GM18870 (cell line): ENCODE measurements around the gene PEX5L.
A peak's percentile ranks its signal among the peaks of the same experiment; 100 is the strongest.

Source experiments
- ATAC-seq: cut with Tn5 transposase; IDR thresholded peaks from one replicate; pipeline ENCODE4 v1.9.1; 2021; ENCODE audit warnings: moderate library complexity; ENCODE audit not compliant: unreplicated experiment

Gene PEX5L

GRCh38 chr3:179958143-179958542 lies 78.6 kb downstream of the PEX5L start:
- no peak for ATAC-seq

DNA sequence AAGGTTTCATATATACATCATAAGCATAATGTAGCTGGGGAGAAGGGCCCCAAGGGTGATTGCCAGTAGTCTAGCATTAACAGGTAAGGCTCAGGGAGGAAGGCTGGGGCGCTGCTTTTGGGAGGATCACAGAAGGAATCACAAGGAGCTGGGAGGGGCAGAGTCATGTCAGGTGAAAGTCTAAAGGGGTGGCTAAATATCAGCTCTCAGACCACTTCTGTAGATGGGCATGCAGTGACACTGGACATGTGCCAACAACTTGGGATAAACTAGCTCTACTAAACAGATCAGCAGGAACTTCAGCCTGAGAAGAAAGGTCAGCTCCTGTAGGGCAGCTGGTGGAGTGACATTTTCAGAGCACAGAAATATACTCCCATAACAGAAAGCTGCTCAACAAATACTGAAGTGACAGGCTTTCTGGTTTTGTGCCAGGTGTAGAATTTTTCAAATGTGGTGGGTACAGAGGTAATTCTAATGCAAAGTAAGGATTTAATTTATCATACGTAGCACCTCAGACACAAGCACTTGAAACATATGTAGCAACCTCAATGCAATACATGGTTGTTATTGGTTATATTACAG lies 79.4 kb downstream of the PEX5L start:
- no peak for ATAC-seq

DNA sequence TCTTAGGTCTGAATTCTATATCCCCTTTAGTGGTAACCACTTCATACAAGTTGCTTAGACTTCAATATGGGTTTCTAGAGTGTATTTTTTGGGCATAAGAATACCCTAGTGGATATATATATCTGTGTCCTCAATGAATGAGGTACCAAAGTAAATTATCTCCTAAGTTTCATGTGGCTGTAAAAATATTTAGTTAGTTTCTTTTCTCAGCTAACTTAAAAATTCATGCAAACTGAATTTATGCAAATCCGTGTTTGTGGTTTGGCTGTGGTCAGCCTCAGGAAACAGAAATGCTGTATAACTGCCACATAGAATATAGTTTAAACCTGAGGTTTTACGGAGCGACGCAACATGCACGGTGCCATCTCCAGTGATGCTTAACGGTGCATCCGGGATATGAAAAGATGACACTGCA lies 80.3 kb downstream of the PEX5L start:
- peak; percentile 94 for ATAC-seq

GRCh38 chr3:179955809-179956208 lies 80.9 kb downstream of the PEX5L start:
- no peak for ATAC-seq

DNA sequence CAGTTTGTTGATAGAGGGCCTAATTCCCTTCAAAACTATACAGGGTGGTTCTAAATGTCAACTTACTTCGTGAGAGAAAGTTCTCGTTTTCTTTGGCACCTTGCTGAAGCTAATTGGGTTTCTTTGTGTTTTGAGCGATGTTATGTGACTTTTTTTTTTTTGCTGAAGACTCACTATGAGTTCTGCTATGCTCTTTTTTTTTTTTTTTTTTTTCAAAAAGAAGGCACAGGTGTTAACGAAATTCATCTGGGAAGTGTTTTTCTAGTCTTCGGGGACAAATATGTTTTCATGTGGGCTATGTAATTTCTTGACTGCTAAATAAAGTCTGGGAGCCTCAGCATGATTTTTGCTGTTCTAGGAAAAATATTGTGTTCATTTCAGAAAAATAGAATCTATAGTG lies 81.5 kb downstream of the PEX5L start:
- ATAC-seq, result no peak

GRCh38 chr3:179953993-179954870 lies 82.5 kb downstream of the PEX5L start:
- ATAC-seq, result no peak

- ATAC-seq, result no peak
Observed at GRCh38 chr3:179950840-179951239, 85.9 kb downstream of the PEX5L start.

DNA sequence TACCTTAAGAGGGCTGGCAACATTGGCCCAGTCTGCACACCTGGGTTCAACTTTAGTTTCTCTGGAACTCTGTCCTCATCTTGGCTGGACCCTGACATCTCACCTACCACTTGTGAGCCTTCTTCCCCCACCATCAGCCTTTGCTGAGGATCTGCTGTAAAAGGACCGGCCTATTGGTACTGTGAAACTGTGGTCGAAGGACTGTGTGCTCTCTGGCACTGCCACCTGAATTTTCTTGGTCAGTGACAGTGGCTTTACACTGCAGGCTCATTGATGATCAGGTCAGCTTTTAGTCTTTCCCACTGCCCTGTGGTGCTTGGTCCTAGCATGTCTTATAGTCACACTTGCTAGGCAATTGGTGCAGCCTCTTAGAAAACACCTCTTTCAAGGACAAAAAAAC lies 86.9 kb downstream of the PEX5L start:
- peak; percentile 17 for ATAC-seq

- peak; percentile 72 for ATAC-seq
Observed at GRCh38 chr3:179949412-179949811, 87.3 kb downstream of the PEX5L start.

DNA sequence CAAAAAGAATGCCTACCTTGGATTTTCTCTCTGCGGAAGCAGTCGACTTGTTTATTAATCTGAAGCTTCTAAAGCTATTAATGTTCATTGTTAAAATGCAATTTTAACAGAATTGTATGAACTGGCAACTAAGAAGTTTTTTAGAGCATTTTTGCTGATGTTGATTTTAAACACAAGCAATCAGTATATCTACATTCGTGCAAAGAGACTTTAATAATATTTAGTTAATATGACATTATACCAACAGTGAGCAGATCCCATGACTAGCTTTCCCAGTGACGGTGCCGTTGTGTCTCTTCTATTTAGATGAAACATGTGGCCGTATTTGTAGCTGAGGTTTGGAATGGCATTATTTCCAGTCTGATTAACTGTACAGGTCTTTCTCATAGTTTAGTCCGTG lies 88.0 kb downstream of the PEX5L start:
- no peak for ATAC-seq

DNA sequence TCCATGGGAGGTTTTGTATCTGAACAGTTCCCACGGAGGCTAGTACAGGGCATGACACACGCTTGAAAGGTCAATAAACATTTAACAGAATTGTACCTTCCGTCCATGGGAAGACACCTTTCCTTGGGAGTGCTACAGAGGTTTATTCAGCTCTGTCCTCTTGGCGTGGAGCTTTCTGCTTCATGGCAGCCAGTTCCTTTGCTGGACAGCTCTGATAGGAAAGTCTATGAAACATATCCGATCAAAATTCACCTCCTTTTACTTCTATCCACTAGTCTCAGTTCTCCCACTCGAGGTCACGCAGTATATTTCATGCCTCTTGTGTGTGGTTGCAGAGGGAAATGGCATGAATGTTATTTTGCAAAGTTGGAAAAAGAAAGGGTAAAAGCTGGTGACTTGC lies 91.2 kb downstream of the PEX5L start:
- ATAC-seq, result no peak

DNA sequence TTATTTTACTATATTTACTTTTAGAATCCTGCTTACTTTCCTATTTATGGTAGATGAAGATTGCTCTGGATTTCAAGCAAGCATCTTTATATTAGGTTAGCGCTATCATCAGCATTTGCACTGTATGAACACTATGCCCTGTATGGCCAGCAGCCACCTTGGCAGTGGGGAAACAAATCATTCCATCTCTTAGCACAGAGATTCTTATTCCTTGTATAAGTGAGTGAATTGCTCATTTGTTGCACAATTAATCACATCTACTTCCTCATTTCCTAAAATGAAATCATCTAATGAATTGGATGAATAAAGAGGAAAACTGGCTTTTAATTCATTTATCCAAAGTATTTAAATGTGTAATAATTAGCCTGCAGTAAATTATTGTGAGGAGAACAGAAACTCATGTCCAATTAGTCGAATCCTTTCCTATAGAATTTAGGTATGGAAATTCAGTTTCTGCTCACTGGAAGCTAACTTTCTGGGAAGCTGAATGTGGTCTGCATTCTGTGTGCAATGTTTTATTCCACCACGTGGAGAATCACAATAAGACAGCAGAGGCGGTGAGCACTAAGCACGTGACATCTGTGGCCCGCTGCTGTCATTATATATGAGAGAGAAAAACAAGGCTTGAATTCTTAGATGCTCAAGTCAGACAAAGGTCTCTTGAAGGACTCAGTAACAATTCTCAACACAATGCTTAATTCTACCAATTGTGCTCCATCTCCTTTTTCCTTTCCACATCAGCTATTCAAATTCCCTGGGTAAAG lies 93.4 kb downstream of the PEX5L start:
- no peak for ATAC-seq

DNA sequence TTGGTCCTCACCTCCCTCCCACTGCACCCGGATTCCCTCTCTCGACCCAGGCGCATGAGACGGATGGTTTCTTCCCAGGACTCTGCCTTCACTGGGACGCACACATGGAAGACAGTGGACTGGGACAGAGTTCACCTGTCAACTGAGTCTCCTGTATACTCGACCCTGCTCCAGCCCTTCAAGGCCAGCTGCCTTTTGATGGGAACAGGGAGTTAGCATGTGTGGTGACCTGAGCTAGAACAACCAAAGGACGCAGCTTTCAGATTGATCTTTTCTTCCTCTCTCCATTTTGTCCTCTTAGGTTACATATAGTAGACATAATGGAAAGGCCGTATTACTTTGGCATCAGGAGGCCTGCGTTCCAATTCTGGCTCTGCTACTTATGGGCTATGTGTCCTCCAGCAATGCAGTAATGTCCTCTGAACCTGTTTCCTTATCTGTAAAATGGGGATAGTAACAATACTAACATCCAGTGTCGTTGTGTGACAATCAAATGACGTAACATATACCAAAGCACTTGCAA lies 94.1 kb downstream of the PEX5L start:
- peak; percentile 9 for ATAC-seq

DNA sequence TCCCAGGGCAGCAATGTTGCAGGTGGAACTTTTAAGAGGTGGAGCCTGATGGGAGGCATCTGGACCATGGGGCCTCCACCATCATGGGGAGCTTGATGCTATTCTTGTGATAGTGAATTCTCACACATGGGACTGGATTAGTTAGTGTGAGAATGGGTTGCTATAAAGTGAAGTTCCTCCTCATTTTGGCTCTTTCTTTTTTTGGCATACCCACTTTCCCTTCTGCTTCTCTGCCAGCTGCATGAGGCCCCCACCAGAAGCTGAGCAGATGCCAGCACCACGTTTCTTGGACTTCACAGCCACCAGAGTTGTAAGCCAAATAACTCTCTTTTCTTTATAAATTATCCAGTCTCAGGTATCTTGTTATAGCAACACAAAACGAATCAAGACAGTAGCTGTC lies 101.0 kb downstream of the PEX5L start:
- no peak for ATAC-seq

GRCh38 chr3:179933914-179934313 lies 102.8 kb downstream of the PEX5L start:
- no peak for ATAC-seq

DNA sequence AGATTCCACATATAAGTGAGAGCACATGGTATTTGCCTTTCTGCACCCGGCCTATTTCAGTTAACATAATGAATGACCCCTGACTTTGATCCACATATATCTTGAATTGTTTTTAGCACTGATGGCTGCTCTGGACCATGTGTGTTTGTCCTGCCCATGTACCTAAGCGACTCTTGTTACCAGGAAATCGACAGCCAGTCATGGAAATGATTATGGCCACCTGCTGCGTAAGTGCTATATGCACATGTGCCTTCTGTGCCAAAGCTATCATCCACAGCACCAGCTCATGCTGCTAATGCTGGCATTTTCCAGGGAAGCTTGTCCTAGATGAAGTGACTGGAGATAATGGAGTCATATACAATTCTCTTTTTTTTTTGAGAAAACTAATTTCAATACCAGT lies 103.7 kb downstream of the PEX5L start:
- no peak for ATAC-seq

DNA sequence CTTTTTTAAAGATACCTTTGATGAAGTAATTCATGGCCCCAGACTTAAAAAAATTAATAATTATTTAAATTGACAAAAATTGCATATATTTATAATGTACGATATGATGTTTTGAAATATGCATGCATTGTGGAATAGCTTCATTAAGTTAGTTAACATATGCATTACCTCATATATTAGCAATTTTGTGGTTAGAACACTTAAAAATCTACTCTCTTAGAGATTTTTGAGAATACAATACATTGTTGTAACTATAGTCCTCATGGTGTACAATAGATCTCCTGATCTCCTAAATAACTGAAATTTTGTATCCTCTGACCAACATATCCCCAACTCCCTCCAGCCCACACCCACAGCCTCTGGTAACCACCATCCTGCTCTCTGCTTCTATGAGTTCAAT lies 104.1 kb downstream of the PEX5L start:
- no peak for ATAC-seq

GRCh38 chr3:179929091-179929529 lies 107.6 kb downstream of the PEX5L start:
- ATAC-seq, result peak; percentile 50

GRCh38 chr3:179927191-179927590 lies 109.5 kb downstream of the PEX5L start:
- ATAC-seq, result no peak

DNA sequence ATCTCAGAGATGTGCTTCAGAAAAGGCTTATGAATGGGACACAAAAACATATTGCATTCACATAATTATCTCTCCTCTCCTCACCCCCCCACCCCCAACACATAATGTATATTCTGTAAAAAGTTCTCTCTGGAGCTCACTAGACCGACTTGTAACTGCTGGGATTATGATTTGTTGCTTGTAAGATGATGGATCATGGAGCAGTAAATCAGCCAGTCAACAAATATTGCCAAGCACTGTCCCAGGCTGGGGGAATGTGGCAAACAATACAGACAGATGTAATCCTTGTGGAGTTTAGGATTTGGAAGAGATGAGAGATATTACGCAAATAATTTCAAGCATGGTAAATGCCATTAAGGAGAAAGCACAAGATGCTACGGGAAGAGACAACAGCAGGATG lies 114.8 kb downstream of the PEX5L start:
- no peak for ATAC-seq

- peak; percentile 99 for ATAC-seq
Observed at GRCh38 chr3:179921500-179921899, 115.2 kb downstream of the PEX5L start.
